ENCODE data around the gene SCO1.
"Not testable (repeated sequence)": the region's sequence is repeated elsewhere in the genome, so short reads cannot be mapped to it uniquely, and the experiment has no call there.

SCO1 gene

GRCh38 chr17:10725262-10725661 lies 27.9 kb upstream of the SCO1 start:
- no peak for DNase-seq (ENCODE audit: low spot score)

GRCh38 chr17:10724546-10725195 lies 27.3 kb upstream of the SCO1 start:
- peak; percentile 20 for DNase-seq (ENCODE audit: low spot score)

GRCh38 chr17:10718547-10718946 lies 21.2 kb upstream of the SCO1 start:
- DNase-seq (ENCODE audit: low spot score), result no peak

- no peak for DNase-seq (ENCODE audit: low spot score)
Measured at GRCh38 chr17:10716218-10716617, 18.9 kb upstream of the SCO1 start.

GRCh38 chr17:10713318-10713717 lies 16.0 kb upstream of the SCO1 start:
- DNase-seq (ENCODE audit: low spot score), result no peak

- DNase-seq (ENCODE audit: low spot score), result no peak
Measured at GRCh38 chr17:10705727-10706126, 8.4 kb upstream of the SCO1 start.

- no peak for DNase-seq (ENCODE audit: low spot score)
Measured at GRCh38 chr17:10702574-10702973, 5.2 kb upstream of the SCO1 start.

GRCh38 chr17:10699856-10700255 lies 2.5 kb upstream of the SCO1 start:
- DNase-seq (ENCODE audit: low spot score), result no peak

- no peak for DNase-seq (ENCODE audit: low spot score)
Measured at GRCh38 chr17:10698096-10698818, 924 bp upstream of the SCO1 start.

- DNase-seq (ENCODE audit: low spot score), result not testable (repeated sequence)
Measured at GRCh38 chr17:10695875-10696407, 1.4 kb downstream of the SCO1 start.

- no peak for DNase-seq (ENCODE audit: low spot score)
Measured at GRCh38 chr17:10687499-10687898, 9.8 kb downstream of the SCO1 start.

- no peak for DNase-seq (ENCODE audit: low spot score)
Measured at GRCh38 chr17:10683853-10684252, 13.5 kb downstream of the SCO1 start.

- no peak for DNase-seq (ENCODE audit: low spot score)
Measured at GRCh38 chr17:10681866-10682446, 15.4 kb downstream of the SCO1 start.

GRCh38 chr17:10674704-10675103 lies 22.6 kb downstream of the SCO1 start:
- DNase-seq (ENCODE audit: low spot score), result no peak

GRCh38 chr17:10673312-10673711 lies 24.0 kb downstream of the SCO1 start:
- no peak for DNase-seq (ENCODE audit: low spot score)

GRCh38 chr17:10668775-10669174 lies 28.6 kb downstream of the SCO1 start:
- no peak for DNase-seq (ENCODE audit: low spot score)

- DNase-seq (ENCODE audit: low spot score), result no peak
Measured at GRCh38 chr17:10666906-10667305, 30.4 kb downstream of the SCO1 start.

GRCh38 chr17:10664571-10664970 lies 32.8 kb downstream of the SCO1 start:
- no peak for DNase-seq (ENCODE audit: low spot score)

GRCh38 chr17:10663231-10663630 lies 34.1 kb downstream of the SCO1 start:
- no peak for DNase-seq (ENCODE audit: low spot score)

- no peak for DNase-seq (ENCODE audit: low spot score)
Measured at GRCh38 chr17:10661437-10661836, 35.9 kb downstream of the SCO1 start.

- DNase-seq (ENCODE audit: low spot score), result no peak
Measured at GRCh38 chr17:10657879-10658278, 39.5 kb downstream of the SCO1 start.

- DNase-seq (ENCODE audit: low spot score), result no peak
Measured at GRCh38 chr17:10657148-10657547, 40.2 kb downstream of the SCO1 start, which contains the start of gene MYH3. Gene MYH3, minus strand, starts transcription at chr17:10657309. Its CDS starts 2,245 bp downstream, at chr17:10655064.

- DNase-seq (ENCODE audit: low spot score), result no peak
Measured at GRCh38 chr17:10653987-10654386, 43.3 kb downstream of the SCO1 start.
